HepG2 (cell line): Measurements from ENCODE around the gene MMP17. TPM values are rescaled to one million over a fixed set of nuclear protein-coding genes. Genes with fewer than 3 reads are reported as not detected.

Source experiments
- ATAC-seq: fragments of 200-7000 bp; cut with Tn5 transposase; 3 replicates; pipeline ENCODE4 v1.9.1; 2020; ENCODE audit warnings: mild to moderate bottlenecking, moderate library complexity
- BruUV-seq: library from RNA; stranded (reverse); fragments of 400-500 nt; replicated peaks from 2 replicates; lab custom pipeline; 2021; lab: Mats Ljungman, UMichigan
- CTCF ChIA-PET: fragments of 300-600 bp; formaldehyde crosslinking; extraction: SDS; loops from one replicate; lab custom pipeline; 2021; ENCODE audit warnings: low total read pairs, inconsistent platforms, low intra/inter-chr PET ratio; lab: Yijun Ruan, JAX
- POLR2A ChIA-PET: fragments of 350-600 bp; sonication (Branson Sonifier 250); formaldehyde crosslinking; loops from one replicate; lab custom pipeline; 2020; ENCODE audit warnings: antibody characterized with exemption, inconsistent platforms; lab: Yijun Ruan, JAX
- DNase-seq: peaks from one replicate; pipeline ENCODE4 v3.0.0-alpha.2; 2015; ENCODE audit warnings: low spot score
- FAIRE-seq: peaks from 3 replicates; lab custom pipeline; 2011; peaks lifted over from hg19 to GRCh38; lab: Jason Lieb, UNC
- H2AFZ ChIP-seq: one replicate; pipeline ENCODE4 v1.6.1; 2011; ENCODE audit warnings: low read length, inconsistent platforms
- H3K27ac ChIP-seq: fragments of 300-600 bp; 3 replicates; pipeline ENCODE4 v1.8.0; 2011; ENCODE audit warnings: mixed run types, mild to moderate bottlenecking, mixed read lengths, low read length, inconsistent platforms; ENCODE audit not compliant: insufficient read depth; ENCODE audit errors: extremely low read length
- H3K27me3 ChIP-seq, 2 experiments: fragments of 200-600 bp in 1 of 2; 2 replicates in 1 of 2; 3 replicates in 1 of 2; pipeline versions ENCODE4 v1.6.0 to v1.8.0; 2011; ENCODE audit warnings: low read length in 2 of 2, mild to moderate bottlenecking in 2 of 2, moderate library complexity in 2 of 2, inconsistent platforms in 1 of 2; ENCODE audit not compliant: insufficient read depth in 2 of 2, control insufficient read depth in 1 of 2
- H3K36me3 ChIP-seq, 2 experiments: fragments of 200-600 bp in 1 of 2; replicated peaks in 1 of 2; 2 replicates in 1 of 2; 3 replicates in 1 of 2; pipeline versions ENCODE4 v1.5.1 to v1.8.0; 2011; ENCODE audit warnings: low read length in 2 of 2, inconsistent platforms in 1 of 2; ENCODE audit not compliant: insufficient read depth in 2 of 2, control insufficient read depth in 1 of 2
- H3K4me1 ChIP-seq: 2 replicates; pipeline ENCODE4 v1.5.1; 2012; ENCODE audit warnings: low read length, inconsistent platforms; ENCODE audit not compliant: insufficient read depth
- H3K4me2 ChIP-seq: 2 replicates; pipeline ENCODE4 v1.6.0; 2011; ENCODE audit warnings: low read depth, low read length, inconsistent platforms
- H3K4me3 ChIP-seq, 3 experiments: fragments of 200-600 bp in 1 of 3; sonication (generic), shearing (Covaris generic) in 1 of 3; replicated peaks in 1 of 3; 2 replicates each; pipeline ENCODE4 v1.5.1; 2011 to 2016; ENCODE audit warnings: low read length in 3 of 3, inconsistent platforms in 2 of 3, low read depth in 2 of 3, mild to moderate bottlenecking in 2 of 3, control low read depth in 1 of 3, mixed read lengths in 1 of 3; ENCODE audit not compliant: insufficient read depth in 1 of 3
- H3K79me2 ChIP-seq: one replicate; pipeline ENCODE4 v1.6.1; 2011; ENCODE audit warnings: low read length, inconsistent platforms; ENCODE audit not compliant: insufficient read depth
- H3K9ac ChIP-seq: 2 replicates; pipeline ENCODE4 v1.6.0; 2011; ENCODE audit warnings: mild to moderate bottlenecking, low read depth, low read length, inconsistent platforms; ENCODE audit not compliant: insufficient read depth
- H3K9me3 ChIP-seq: 2 replicates; pipeline ENCODE4 v1.5.1; 2012; ENCODE audit warnings: mild to moderate bottlenecking, low read length
- H4K20me1 ChIP-seq: 2 replicates; pipeline ENCODE4 v1.6.0; 2011; ENCODE audit warnings: inconsistent platforms, mild to moderate bottlenecking, low read length, moderate library complexity; ENCODE audit not compliant: insufficient read depth
- DPF2 ChIP-seq: sonication (generic); formaldehyde crosslinking; IDR thresholded peaks from 2 replicates; pipeline ENCODE4 v1.4.0; 2020; ENCODE audit warnings: mild to moderate bottlenecking, low read depth, missing genetic modification reagents, borderline replicate concordance
- GATA4 ChIP-seq: sonication (generic); IDR thresholded peaks from 2 replicates; pipeline ENCODE4 v1.6.1; 2016; ENCODE audit warnings: antibody characterized with exemption, low read depth, borderline replicate concordance
- GATAD2A ChIP-seq: IDR thresholded peaks from 2 replicates; pipeline ENCODE4 v1.6.1; 2016
- GTF2F1 ChIP-seq: fragments of 150-350 bp; IDR thresholded peaks from 2 replicates; pipeline ENCODE4 v1.6.1; 2014; ENCODE audit warnings: low read length
- KLF16 ChIP-seq, 2 experiments: sonication (generic) in 1 of 2; formaldehyde crosslinking in 1 of 2; IDR thresholded peaks; 2 replicates each; pipeline versions ENCODE4 v1.6.1 to v1.8.0; 2016 to 2023; ENCODE audit warnings: missing genetic modification reagents in 2 of 2, missing compliant biosample characterization in 1 of 2
- NCOR1 ChIP-seq: fragments of 200-600 bp; sonication (generic); IDR thresholded peaks from 2 replicates; pipeline ENCODE4 v1.7.0; 2017; ENCODE audit warnings: antibody characterized with exemption, low read length, borderline replicate concordance
- RXRB ChIP-seq: IDR thresholded peaks from 2 replicates; pipeline ENCODE4 v1.6.1; 2016; ENCODE audit warnings: borderline replicate concordance, missing genetic modification reagents, missing compliant biosample characterization
- SRF ChIP-seq: IDR thresholded peaks from 2 replicates; pipeline ENCODE4 v1.6.1; 2011; ENCODE audit warnings: mild to moderate bottlenecking, low read depth, low read length, moderate library complexity
- THAP7 ChIP-seq: sonication (generic); formaldehyde crosslinking; IDR thresholded peaks from 2 replicates; pipeline ENCODE4 v1.8.1; 2023; ENCODE audit warnings: mild to moderate bottlenecking, missing genetic modification reagents
- USF2 ChIP-seq, 2 experiments: sonication (generic) in 1 of 2; formaldehyde crosslinking in 1 of 2; IDR thresholded peaks; 2 replicates each; pipeline versions ENCODE4 v1.5.1 to v1.6.1; 2011 to 2020; ENCODE audit warnings: borderline replicate concordance in 1 of 2, low read depth in 1 of 2, low read length in 1 of 2, mild to moderate bottlenecking in 1 of 2, missing genetic modification reagents in 1 of 2, moderate library complexity in 1 of 2
- ZNF205 ChIP-seq: IDR thresholded peaks from 2 replicates; pipeline ENCODE4 v1.6.1; 2018; ENCODE audit warnings: missing biosample characterization, missing genetic modification reagents
- ZNF230 ChIP-seq: sonication (generic); formaldehyde crosslinking; IDR thresholded peaks from 2 replicates; pipeline ENCODE4 v1.4.0; 2020; ENCODE audit warnings: mild to moderate bottlenecking, missing genetic modification reagents
- ZNF275 ChIP-seq: sonication (generic); formaldehyde crosslinking; IDR thresholded peaks from 2 replicates; pipeline ENCODE4 v1.8.0; 2022; ENCODE audit warnings: missing genetic modification reagents, mild to moderate bottlenecking, inconsistent platforms, borderline replicate concordance
- ZNF292 ChIP-seq: sonication (generic); formaldehyde crosslinking; IDR thresholded peaks from 2 replicates; pipeline ENCODE4 v1.8.1; 2022; ENCODE audit warnings: mild to moderate bottlenecking, low read depth, missing genetic modification reagents, borderline replicate concordance
- ZNF75D ChIP-seq: sonication (generic); formaldehyde crosslinking; IDR thresholded peaks from 2 replicates; pipeline ENCODE4 v1.8.1; 2023; ENCODE audit warnings: missing genetic modification reagents, mild to moderate bottlenecking, borderline replicate concordance
- ZNF891 ChIP-seq: sonication (generic); formaldehyde crosslinking; IDR thresholded peaks from 2 replicates; pipeline ENCODE4 v1.5.0; 2020; ENCODE audit warnings: mild to moderate bottlenecking, missing genetic modification reagents
- ZSCAN9 ChIP-seq: IDR thresholded peaks from 2 replicates; pipeline ENCODE4 v1.6.1; 2016; ENCODE audit warnings: borderline replicate concordance
- WGBS: methylation state at CpG from one replicate; pipeline ENCODE4 v1.1.6; 2017; ENCODE audit warnings: low lambda C conversion rate; 5-methylcytosine and 5-hydroxymethylcytosine counted together
- in situ Hi-C: cut with HindIII; loops from 2 replicates; pipeline ENCODE4 v1.10.0; 2017; ENCODE audit warnings: low pct_unique_long_range_greater_than_20kb; ENCODE audit not compliant: extremely low pct_ligation_motif_present
- intact Hi-C: fragments of 100-400 bp; cut with micrococcal nuclease; formaldehyde crosslinking; loops from one replicate; pipeline ENCODE4 v1.10.0; 2022; ENCODE audit not compliant: unreplicated experiment
- polyA plus RNA-seq, 8 experiments: library from polyadenylated mRNA; depleted of rRNA in 3 of 8; stranded (reverse) in 7 of 8; unstranded in 1 of 8; fragments of >200 nt; fragmentation: Illumina TruSeq in 4 of 8; extraction: Trizol in 4 of 8; gene quantifications; 2 replicates each; pipeline versions ENCODE4 v1.2.1 to v1.2.3, GENCODE V29; 2011 to 2016; ENCODE audit warnings: low read depth in 4 of 8, missing spikeins in 1 of 8, mixed read lengths in 1 of 8; ENCODE audit not compliant: insufficient read depth in 1 of 8
- total RNA-seq, 5 experiments: library from RNA; depleted of rRNA; stranded (reverse); fragments of >200 nt; fragmentation: Illumina TruSeq; extraction: Trizol; gene quantifications; 2 replicates each; pipeline ENCODE4 v1.2.3, GENCODE V29; 2016; ENCODE audit warnings: low read depth in 1 of 5
- TF ChIP-seq, protein P1 (sequence below): IDR thresholded peaks from 2 replicates; pipeline ENCODE4 v1.6.1; 2016

Gene MMP17
- total and polyA plus RNA-seq, 2 of the 13 experiments (the other 11 are each of a cell fraction or from before 2014, with no cell fraction given), result 0.55 to 0.80 TPM

DNA sequence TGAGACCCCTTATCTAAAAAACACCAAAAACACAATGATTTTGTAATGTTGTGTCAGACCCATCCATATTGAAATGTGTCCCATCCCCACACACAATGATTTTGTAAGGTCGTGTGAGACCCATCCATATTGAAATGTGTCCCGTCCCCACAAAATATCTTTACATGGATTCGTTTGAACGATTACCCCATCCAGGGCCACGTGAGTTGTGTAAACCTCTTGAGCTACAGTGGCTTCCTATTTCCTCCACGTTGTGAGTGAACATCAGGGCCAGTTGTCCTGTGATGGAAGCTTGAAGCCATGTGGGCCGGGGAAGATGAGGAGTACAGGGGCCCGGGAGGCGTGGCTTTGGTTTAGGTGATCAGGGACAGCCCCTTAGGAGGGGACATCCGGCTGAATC, 39.3 kb downstream of the MMP17 start (continued):
- TF ChIP-seq RXRB (no peak), USF2 (IDR thresholded peaks at IDR 0.05; ENCODE audit: low read depth, low read length) (no peak), USF2 (CRISPR knock-in tag; IDR thresholded peaks at IDR 0.05; ENCODE audit: borderline replicate concordance) (no peak), GATAD2A (CRISPR knock-in tag) (no peak)
- TF ChIP-seq, protein P1, sequence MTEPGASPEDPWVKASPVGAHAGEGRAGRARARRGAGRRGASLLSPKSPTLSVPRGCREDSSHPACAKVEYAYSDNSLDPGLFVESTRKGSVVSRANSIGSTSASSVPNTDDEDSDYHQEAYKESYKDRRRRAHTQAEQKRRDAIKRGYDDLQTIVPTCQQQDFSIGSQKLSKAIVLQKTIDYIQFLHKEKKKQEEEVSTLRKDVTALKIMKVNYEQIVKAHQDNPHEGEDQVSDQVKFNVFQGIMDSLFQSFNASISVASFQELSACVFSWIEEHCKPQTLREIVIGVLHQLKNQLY, result no peak

DNA sequence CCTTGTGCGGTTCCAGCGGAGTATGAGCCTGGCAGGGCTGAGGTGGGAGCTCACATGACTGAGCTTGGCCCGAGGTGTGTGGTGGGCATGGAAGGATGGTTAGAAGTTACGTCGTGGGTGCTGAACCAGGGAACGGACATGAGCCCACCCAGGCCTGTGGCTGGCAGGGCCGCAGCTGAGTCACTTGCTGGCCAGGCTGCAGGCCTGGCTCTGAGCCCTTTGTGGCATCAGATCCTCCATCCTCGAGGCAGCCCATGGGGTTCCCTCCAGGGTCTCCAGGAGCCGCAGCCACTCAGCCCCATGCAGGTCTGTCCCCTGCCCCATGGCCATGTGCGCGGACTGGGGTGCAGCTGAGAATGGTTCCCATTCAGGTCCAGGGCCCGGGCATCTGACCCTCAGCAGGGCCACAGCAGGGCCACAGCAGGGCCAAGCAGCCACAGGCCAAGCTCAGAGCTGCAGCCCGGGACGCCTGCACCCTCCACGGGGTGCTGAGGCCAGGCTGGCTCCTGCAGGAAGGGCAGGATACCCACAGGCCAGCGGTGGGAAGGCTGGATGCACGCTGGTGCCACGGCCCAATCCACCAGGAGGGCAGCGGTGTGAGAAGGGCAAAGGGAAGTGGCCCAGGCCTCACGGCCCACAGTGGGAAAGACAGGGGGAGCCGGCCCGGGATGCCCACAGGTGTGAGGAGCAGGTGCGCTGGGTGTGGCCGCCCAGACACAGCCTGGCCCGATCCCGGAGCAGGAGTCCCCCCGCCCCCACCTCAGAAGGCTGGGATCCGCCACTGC, 39.9 kb downstream of the MMP17 start:
- no peak overlapping the region for H3K9ac ChIP-seq
- no peaks in the 10 kb centered on the region for H3K9me3 ChIP-seq
- no peak for DNase-seq
- WGBS, result 64% methylated on average over 15 of the region's 28 CpGs
- H3K79me2 ChIP-seq, result no peaks in the 10 kb centered on the region
- ChIA-PET CTCF (interaction anchor here (0.6 kb wide), 1 partner anchor 15 kb away, joined by 3 read pairs; no protein-coding TSS in a partner anchor), POLR2A (interaction anchor here (0.5 to 1.1 kb wide), 2 partner anchors 8 to 18 kb away, joined by 3 read pairs; no protein-coding TSS in a partner anchor)
- no peak overlapping the region for H3K27ac ChIP-seq
- H3K4me1 ChIP-seq, result peaks cover 28% of the 10 kb centered on the region
- H3K4me3 ChIP-seq, result no peak overlapping the region
- FAIRE-seq, result no peak
- no peaks in the 10 kb centered on the region for H3K36me3 ChIP-seq
- no peak overlapping the region for H2AFZ ChIP-seq
- BruUV-seq, result no TSS peak
- ATAC-seq, result peak; percentile 18; the same call in 2 of the 3 replicates
- H3K27me3 ChIP-seq, result peaks cover 6 to 7% of the 10 kb centered on the region in 2 experiments; a peak in 3 of 5 replicates
- intact Hi-C loops, result no loop called here
- no peaks in the 10 kb centered on the region for H4K20me1 ChIP-seq
- in situ Hi-C loops, result no loop called here
- peak overlapping the region; percentile 7; the same call in 1 of the 2 replicates for H3K4me2 ChIP-seq
- TF ChIP-seq ZNF75D (CRISPR knock-in tag), result no peak
- no peak for TF ChIP-seq GTF2F1
- no peak for TF ChIP-seq THAP7
- TF ChIP-seq ZNF230 (CRISPR knock-in tag), result no peak
- no peak for TF ChIP-seq ZSCAN9 (CRISPR knock-in tag)
- no peak for TF ChIP-seq SRF
- no peak for TF ChIP-seq NCOR1
- TF ChIP-seq ZNF275 (CRISPR knock-in tag), result no peak
- TF ChIP-seq GATA4, result no peak
- no peak for TF ChIP-seq KLF16 (CRISPR knock-in tag; IDR thresholded peaks at IDR 0.05)
- TF ChIP-seq ZNF292 (CRISPR knock-in tag), result no peak
- no peak for TF ChIP-seq ZNF205
- TF ChIP-seq ZNF891 (CRISPR knock-in tag), result no peak
- no peak for TF ChIP-seq DPF2 (CRISPR knock-in tag)
